K562 (cell line): ENCODE data around the gene DYNLT4. TPM values are rescaled to one million over a fixed set of nuclear protein-coding genes. Genes with fewer than 3 reads are reported as not detected.

Experiments
- CBFB ChIP-seq: sonication (generic); formaldehyde crosslinking; IDR thresholded peaks from 2 replicates; pipeline ENCODE4 v1.4.0; 2020; ENCODE audit warnings: mild to moderate bottlenecking, missing genetic modification reagents
- KDM5B ChIP-seq: fragments of 200-600 bp; sonication (generic); IDR thresholded peaks from 2 replicates; pipeline ENCODE4 v1.6.1; 2012; ENCODE audit warnings: low read depth, mild to moderate bottlenecking, moderate library complexity, low read length, control low read depth, inconsistent platforms; ENCODE audit not compliant: insufficient replicate concordance
- LEF1 ChIP-seq: fragments of 450-650 bp; IDR thresholded peaks from 2 replicates; pipeline ENCODE4 v1.6.1; 2016; ENCODE audit warnings: mild to moderate bottlenecking
- NCOR1 ChIP-seq: fragments of 450-650 bp; IDR thresholded peaks from 2 replicates; pipeline ENCODE4 v1.6.1; 2016; ENCODE audit warnings: mild to moderate bottlenecking, moderate library complexity
- POLR2G ChIP-seq: fragments of 200-400 bp; formaldehyde crosslinking; IDR thresholded peaks from 2 replicates; pipeline ENCODE4 v1.6.1; 2017; ENCODE audit warnings: low read depth, mild to moderate bottlenecking, antibody characterized with exemption, low read length, moderate library complexity
- POU5F1 ChIP-seq: fragments of 150-350 bp; IDR thresholded peaks from 2 replicates; pipeline ENCODE4 v1.6.1; 2014; ENCODE audit warnings: borderline replicate concordance, low read length, low read depth, mild to moderate bottlenecking; ENCODE audit not compliant: partially characterized antibody
- RB1 ChIP-seq: fragments of 450-650 bp; IDR thresholded peaks from 2 replicates; pipeline ENCODE4 v1.6.1; 2017; ENCODE audit warnings: low read depth, mild to moderate bottlenecking
- RBBP5 ChIP-seq: fragments of 200-600 bp; sonication (generic); IDR thresholded peaks from 2 replicates; pipeline ENCODE4 v1.6.1; 2012; ENCODE audit warnings: borderline replicate concordance, mild to moderate bottlenecking, low read length, control low read depth, inconsistent platforms; ENCODE audit not compliant: insufficient read depth, poor library complexity, severe bottlenecking
- RHOXF2B ChIP-seq: fragments of 250-450 bp; sonication (Bioruptor Pico); conservative IDR thresholded peaks from 2 replicates; pipeline ENCODE4 v1.5.1; 2021
- SPI1 ChIP-seq: IDR thresholded peaks from 2 replicates; pipeline ENCODE4 v1.6.1; 2011; ENCODE audit warnings: low read depth, low read length, control low read depth, borderline replicate concordance
- TSC22D4 ChIP-seq: fragments of 450-650 bp; IDR thresholded peaks from 2 replicates; pipeline ENCODE4 v1.6.1; 2016; ENCODE audit warnings: missing genetic modification characterization, missing biosample characterization, control low read depth
- USF1 ChIP-seq: sonication (generic); formaldehyde crosslinking; IDR thresholded peaks from 2 replicates; pipeline ENCODE4 v1.9.0; 2022; ENCODE audit warnings: mild to moderate bottlenecking, missing genetic modification reagents
- ZNF197 ChIP-seq: fragments of 200-800 bp; sonication (Bioruptor generic); IDR thresholded peaks from 2 replicates; pipeline ENCODE4 v1.6.1; 2016; ENCODE audit warnings: low read depth, missing genetic modification characterization, missing compliant biosample characterization
- ZNF311 ChIP-seq: fragments of 250-450 bp; sonication (Bioruptor Pico); IDR thresholded peaks from 2 replicates; pipeline ENCODE4 v1.4.0; 2020; ENCODE audit warnings: mild to moderate bottlenecking, moderate library complexity
- ZNF316 ChIP-seq: fragments of 450-650 bp; IDR thresholded peaks from 2 replicates; pipeline ENCODE4 v1.6.1; 2016
- ZNF347 ChIP-seq: fragments of 450-650 bp; formaldehyde crosslinking; IDR thresholded peaks from 2 replicates; pipeline ENCODE4 v1.4.0; 2020; ENCODE audit warnings: low read depth, mild to moderate bottlenecking, moderate library complexity
- ZNF408 ChIP-seq: fragments of 250-450 bp; sonication (Bioruptor Pico); IDR thresholded peaks from 2 replicates; pipeline ENCODE4 v1.4.0; 2020; ENCODE audit warnings: low read depth, mild to moderate bottlenecking, moderate library complexity
- ZNF609 ChIP-seq: sonication (generic); formaldehyde crosslinking; IDR thresholded peaks from 2 replicates; pipeline ENCODE4 v1.8.1; 2023; ENCODE audit warnings: missing genetic modification reagents, mild to moderate bottlenecking, borderline replicate concordance
- ZNF764 ChIP-seq: fragments of 250-450 bp; sonication (Bioruptor Pico); IDR thresholded peaks from 2 replicates; pipeline ENCODE4 v1.4.0; 2020; ENCODE audit warnings: low read depth, mild to moderate bottlenecking, moderate library complexity
- ZNF79 ChIP-seq: fragments of 250-450 bp; sonication (Bioruptor Pico); IDR thresholded peaks from 2 replicates; pipeline ENCODE4 v1.4.0; 2020; ENCODE audit warnings: low read depth, mild to moderate bottlenecking, moderate library complexity
- ZNF830 ChIP-seq: fragments of 250-450 bp; sonication (Bioruptor Pico); IDR thresholded peaks from 2 replicates; pipeline ENCODE4 v1.5.0; 2021; ENCODE audit warnings: mild to moderate bottlenecking
- polyA plus RNA-seq, 8 experiments: library from polyadenylated mRNA; depleted of rRNA in 4 of 8; stranded (reverse) in 5 of 8; unstranded in 3 of 8; fragments of >200 nt; fragmentation: Nextera tagmentation in 2 of 8; fragmentation: Illumina TruSeq in 1 of 8; extraction: Ambion mirVana in 2 of 8; extraction: Trizol in 1 of 8; gene quantifications; 2 replicates each; pipeline versions ENCODE4 v1.2.1 to v1.2.3, GENCODE V29; 2011 to 2014; ENCODE audit warnings: inconsistent platforms in 1 of 8, missing spikeins in 1 of 8
- total RNA-seq, 7 experiments: library from RNA; depleted of rRNA in 6 of 7; stranded (reverse); fragments of >200 nt in 6 of 7; fragmentation: Illumina TruSeq in 2 of 7; extraction: Trizol in 2 of 7; gene quantifications; 2 replicates each; pipeline versions ENCODE4 v1.2.1 to v1.2.3, GENCODE V29; 2011 to 2021; ENCODE audit warnings: low replicate concordance in 1 of 7
- TF ChIP-seq, protein P1 (sequence below): sonication (generic); formaldehyde crosslinking; IDR thresholded peaks from 2 replicates; pipeline ENCODE4 v1.8.1; 2022; ENCODE audit warnings: missing genetic modification reagents

Gene DYNLT4
- total and polyA plus RNA-seq, 9 of the 15 experiments (the other 6 are each of a cell fraction or from before 2014, with no cell fraction given): 0.29 to 0.73 TPM; not detected in 7

DNA sequence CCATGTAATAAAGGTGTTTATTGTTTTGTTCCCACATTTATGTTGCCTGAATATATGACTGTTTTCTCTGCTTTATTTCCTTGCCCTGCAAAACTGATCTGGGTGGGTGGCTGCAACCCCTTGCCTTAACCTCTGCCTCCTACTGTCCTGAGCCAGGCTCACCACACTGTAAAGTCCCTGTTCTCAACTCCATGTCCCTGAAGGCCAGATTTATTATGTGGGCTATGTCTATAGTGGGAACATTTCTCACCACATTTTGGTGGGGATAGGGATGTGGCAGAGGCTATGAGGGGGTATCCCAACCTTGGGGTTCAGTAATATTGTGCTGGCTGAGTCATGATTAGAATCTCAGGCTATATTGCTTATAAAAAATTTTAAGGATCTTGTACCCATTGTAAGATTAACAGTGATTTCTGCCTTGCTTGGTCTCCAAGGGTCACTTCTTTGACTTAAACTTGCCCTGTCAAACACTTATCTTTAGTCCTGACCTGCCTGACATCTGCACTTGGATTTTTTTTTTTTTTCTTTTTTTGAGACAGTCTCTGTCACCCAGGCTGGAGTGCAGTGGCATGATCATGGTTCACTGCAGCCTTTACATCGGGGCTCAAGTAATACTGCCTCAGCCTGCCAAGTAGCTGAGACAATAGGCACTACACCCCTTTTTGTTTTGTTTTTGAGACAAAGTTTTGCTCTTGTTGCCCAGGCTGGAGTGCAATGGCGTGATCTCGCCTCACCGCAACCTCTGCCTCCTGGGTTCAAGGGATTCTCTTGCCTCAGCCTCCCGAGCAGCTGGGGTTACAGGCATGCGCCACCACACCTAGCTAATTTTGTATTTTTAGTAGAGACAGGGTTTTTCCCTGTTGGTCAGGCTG is 28.2 kb downstream of the DYNLT4 start (continued):
- TF ChIP-seq, protein P1, sequence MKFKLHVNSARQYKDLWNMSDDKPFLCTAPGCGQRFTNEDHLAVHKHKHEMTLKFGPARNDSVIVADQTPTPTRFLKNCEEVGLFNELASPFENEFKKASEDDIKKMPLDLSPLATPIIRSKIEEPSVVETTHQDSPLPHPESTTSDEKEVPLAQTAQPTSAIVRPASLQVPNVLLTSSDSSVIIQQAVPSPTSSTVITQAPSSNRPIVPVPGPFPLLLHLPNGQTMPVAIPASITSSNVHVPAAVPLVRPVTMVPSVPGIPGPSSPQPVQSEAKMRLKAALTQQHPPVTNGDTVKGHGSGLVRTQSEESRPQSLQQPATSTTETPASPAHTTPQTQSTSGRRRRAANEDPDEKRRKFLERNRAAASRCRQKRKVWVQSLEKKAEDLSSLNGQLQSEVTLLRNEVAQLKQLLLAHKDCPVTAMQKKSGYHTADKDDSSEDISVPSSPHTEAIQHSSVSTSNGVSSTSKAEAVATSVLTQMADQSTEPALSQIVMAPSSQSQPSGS (CRISPR knock-in tag): no peak
- TF ChIP-seq NCOR1 (no peak), KDM5B (peak; percentile 20), ZNF79 (CRISPR knock-in tag) (no peak), RHOXF2B (CRISPR knock-in tag) (no peak), ZNF316 (no peak), RB1 (no peak), ZNF311 (CRISPR knock-in tag) (no peak), LEF1 (no peak), TSC22D4 (tag) (no peak), ZNF197 (CRISPR knock-in tag) (no peak), USF1 (CRISPR knock-in tag) (no peak), ZNF347 (CRISPR knock-in tag) (no peak), RBBP5 (no peak), POU5F1 (no peak), CBFB (no peak), ZNF830 (CRISPR knock-in tag) (no peak), SPI1 (no peak), ZNF408 (no peak), POLR2G (0 out of 2 replicates have a peak, but pooled peaks have one; percentile 39), ZNF764 (CRISPR knock-in tag) (no peak), ZNF609 (CRISPR knock-in tag) (no peak)
